Fibroblast of lung (primary cell): ENCODE results near the gene FBLN2.

Experiments
- CTCF ChIP-seq, 2 donors: IDR thresholded peaks in 1 of 2; conservative IDR thresholded peaks in 1 of 2; 1 replicate in 1 of 2; 2 replicates in 1 of 2; pipeline ENCODE4 v1.5.1; 2011 to 2012; ENCODE audit warnings: low read length in 2 of 2, control low read depth in 1 of 2, inconsistent platforms in 1 of 2, low read depth in 1 of 2, mild to moderate bottlenecking in 1 of 2
- EZH2 ChIP-seq: IDR thresholded peaks from 2 replicates; pipeline ENCODE4 v1.5.1; 2012; ENCODE audit warnings: low read length, control low read depth, mild to moderate bottlenecking; ENCODE audit errors: missing control alignments

- no peak for TF ChIP-seq EZH2
- TF ChIP-seq CTCF (conservative IDR thresholded peaks at IDR 0.05 in 1 of 2, IDR thresholded peaks at IDR 0.05 in 1 of 2; ENCODE audit: low read depth in 1 of 2, low read length in 2 of 2) = no peak
Observed at GRCh38 chr3:13521309-13521708, 27.6 kb upstream of the FBLN2 start.
